ENCODE results near the gene MSI2. TPM values are rescaled to one million over a fixed set of nuclear protein-coding genes. Genes with fewer than 3 reads are reported as not detected.

The MSI2 gene
- total RNA-seq, 2 donors from 2014 or later, result 53.1 to 74.0 TPM

- Histone ChIP-seq H3K9me3 (no peaks in the 10 kb centered on the region), H3K27me3 (replicated peaks; ENCODE audit: insufficient read depth) (no peaks in the 10 kb centered on the region), H3K4me3 (no peak overlapping the region), H3K27ac (no peak overlapping the region), H3K36me3 (no peaks in the 10 kb centered on the region), H3K4me1 (replicated peaks) (no peaks in the 10 kb centered on the region)
- intact Hi-C loops (cut with DNase I), result no loop called here
- WGBS, result 92% methylated on average over 1 of the region's 1 CpG
- TF ChIP-seq POLR2AphosphoS5 (IDR thresholded peaks at IDR 0.05), result no peak
- no peak for TF ChIP-seq CTCF (IDR thresholded peaks at IDR 0.05)
- TF ChIP-seq POLR2A (IDR thresholded peaks at IDR 0.05), result no peak
- DNase-seq (ENCODE audit: low spot score), result no peak
These were observed 210.2 kb downstream of the MSI2 start for GRCh38 chr17:57466521-57466920.

GRCh38 chr17:57467226-57467625 lies 210.9 kb downstream of the MSI2 start:
- Histone ChIP-seq H3K27me3 (replicated peaks; ENCODE audit: insufficient read depth) (no peaks in the 10 kb centered on the region), H3K27ac (no peak overlapping the region), H3K36me3 (no peaks in the 10 kb centered on the region), H3K9me3 (no peaks in the 10 kb centered on the region), H3K4me3 (no peak overlapping the region), H3K4me1 (replicated peaks) (no peaks in the 10 kb centered on the region)
- WGBS, result 93% methylated on average over 4 of the region's 4 CpGs
- no peak for DNase-seq (ENCODE audit: low spot score)
- intact Hi-C loops (cut with DNase I), result no loop called here
- TF ChIP-seq CTCF (IDR thresholded peaks at IDR 0.05) (no peak), POLR2A (IDR thresholded peaks at IDR 0.05) (no peak), POLR2AphosphoS5 (IDR thresholded peaks at IDR 0.05) (no peak)

- intact Hi-C loops (cut with DNase I), result no loop called here
- no peak overlapping the region for H3K27ac ChIP-seq
- no peaks in the 10 kb centered on the region for H3K27me3 ChIP-seq (replicated peaks; ENCODE audit: insufficient read depth)
- H3K9me3 ChIP-seq, result no peaks in the 10 kb centered on the region
- WGBS, result 95% methylated on average over 5 of the region's 5 CpGs
- no peak overlapping the region for H3K4me3 ChIP-seq
- no peaks in the 10 kb centered on the region for H3K36me3 ChIP-seq
- no peaks in the 10 kb centered on the region for H3K4me1 ChIP-seq (replicated peaks)
- no peak for DNase-seq (ENCODE audit: low spot score)
- TF ChIP-seq POLR2A (IDR thresholded peaks at IDR 0.05), result no peak
- TF ChIP-seq POLR2AphosphoS5 (IDR thresholded peaks at IDR 0.05), result no peak
- TF ChIP-seq CTCF (IDR thresholded peaks at IDR 0.05), result no peak
These were observed 211.5 kb downstream of the MSI2 start for GRCh38 chr17:57467801-57468200.

- intact Hi-C loops (cut with DNase I), result no loop called here
- DNase-seq (ENCODE audit: low spot score), result no peak
- H3K36me3 ChIP-seq, result no peaks in the 10 kb centered on the region
- no peaks in the 10 kb centered on the region for H3K9me3 ChIP-seq
- H3K27me3 ChIP-seq (replicated peaks; ENCODE audit: insufficient read depth), result no peaks in the 10 kb centered on the region
- H3K27ac ChIP-seq, result no peak overlapping the region
- WGBS, result 82% methylated on average over 9 of the region's 9 CpGs
- no peaks in the 10 kb centered on the region for H3K4me1 ChIP-seq (replicated peaks)
- TF ChIP-seq CTCF (IDR thresholded peaks at IDR 0.05) (no peak), POLR2A (IDR thresholded peaks at IDR 0.05) (no peak), POLR2AphosphoS5 (IDR thresholded peaks at IDR 0.05) (no peak)
- H3K4me3 ChIP-seq, result no peak overlapping the region
These were observed 212.8 kb downstream of the MSI2 start for GRCh38 chr17:57468932-57469775.

GRCh38 chr17:57470906-57471305 lies 214.6 kb downstream of the MSI2 start:
- Histone ChIP-seq H3K27me3 (replicated peaks; ENCODE audit: insufficient read depth) (no peaks in the 10 kb centered on the region), H3K9me3 (no peaks in the 10 kb centered on the region), H3K27ac (no peak overlapping the region), H3K4me1 (replicated peaks) (no peaks in the 10 kb centered on the region), H3K36me3 (no peaks in the 10 kb centered on the region), H3K4me3 (no peak overlapping the region)
- DNase-seq (ENCODE audit: low spot score), result no peak
- TF ChIP-seq CTCF (IDR thresholded peaks at IDR 0.05) (no peak), POLR2AphosphoS5 (IDR thresholded peaks at IDR 0.05) (no peak), POLR2A (IDR thresholded peaks at IDR 0.05) (no peak)
- WGBS, result 63% methylated on average over 3 of the region's 3 CpGs
- intact Hi-C loops (cut with DNase I), result no loop called here
